ENCODE measurements around the gene KLF1. TPM values are rescaled to one million over a fixed set of nuclear protein-coding genes. Genes with fewer than 3 reads are reported as not detected.

KLF1 gene
- total and polyA plus RNA-seq, 2 of the 13 experiments (the other 11 are each of a cell fraction or from before 2014, with no cell fraction given) = not detected

DNA sequence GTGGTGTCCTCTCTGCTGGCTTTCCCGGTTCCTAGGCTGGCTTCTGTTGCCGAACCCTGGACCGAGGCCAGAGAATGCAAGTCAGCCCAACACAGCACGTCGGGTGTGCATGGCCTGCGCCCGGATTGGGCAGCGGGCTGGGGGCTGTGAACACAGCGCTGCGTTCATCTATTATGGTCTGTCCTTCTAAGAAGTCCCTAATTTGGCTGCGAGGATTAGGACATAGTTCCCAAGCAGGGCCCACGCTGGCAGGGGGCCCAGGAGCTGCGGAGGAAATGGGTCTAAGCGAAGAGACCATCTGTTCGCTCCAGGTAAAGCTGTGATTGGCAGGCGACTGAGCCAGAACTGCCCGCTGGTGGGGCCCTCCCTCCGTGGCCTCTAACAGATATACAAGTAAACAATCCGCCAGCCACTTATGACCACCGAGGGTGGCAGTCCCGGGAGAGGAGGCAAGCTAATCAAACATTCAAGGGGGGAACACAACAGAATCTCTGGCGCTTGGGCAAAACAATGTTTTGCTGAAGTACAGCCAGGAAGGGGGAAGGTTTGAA, 26.1 kb upstream of the KLF1 start (continued):
- TF ChIP-seq E2F1 (CRISPR knock-in tag; IDR thresholded peaks at IDR 0.05) = no peak
- no peak for TF ChIP-seq PAX8 (CRISPR knock-in tag; IDR thresholded peaks at IDR 0.05; ENCODE audit: borderline replicate concordance)
- no peak for TF ChIP-seq FOXJ3 (CRISPR knock-in tag; IDR thresholded peaks at IDR 0.05; ENCODE audit: borderline replicate concordance)
- TF ChIP-seq MIER3 (CRISPR knock-in tag; IDR thresholded peaks at IDR 0.05; ENCODE audit: borderline replicate concordance) = 0 out of 2 replicates have a peak, but pooled peaks have one; percentile 22
- TF ChIP-seq ZNF512B (CRISPR knock-in tag; IDR thresholded peaks at IDR 0.05; ENCODE audit: borderline replicate concordance) = no peak
- no peak for TF ChIP-seq ZNF20 (CRISPR knock-in tag; IDR thresholded peaks at IDR 0.05)
- TF ChIP-seq GMEB1 (CRISPR knock-in tag; IDR thresholded peaks at IDR 0.05; ENCODE audit: borderline replicate concordance) = no peak
- no peak for TF ChIP-seq KLF13 (CRISPR knock-in tag; IDR thresholded peaks at IDR 0.05)
- no peak for TF ChIP-seq NR3C1 (CRISPR knock-in tag; IDR thresholded peaks at IDR 0.05)
- TF ChIP-seq SOX5 (CRISPR knock-in tag; IDR thresholded peaks at IDR 0.05; ENCODE audit: borderline replicate concordance) = peak; percentile 29; the same call in 1 of the 2 replicates
- no peak for TF ChIP-seq RBFOX2 (IDR thresholded peaks at IDR 0.05; ENCODE audit: low read depth, low read length)
- TF ChIP-seq NFRKB (IDR thresholded peaks at IDR 0.05) = no peak
- TF ChIP-seq NFKB2 (CRISPR knock-in tag; IDR thresholded peaks at IDR 0.05; ENCODE audit: borderline replicate concordance) = peak; percentile 71; the same call in 1 of the 2 replicates
- TF ChIP-seq ZNF558 (CRISPR knock-in tag; IDR thresholded peaks at IDR 0.05; ENCODE audit: borderline replicate concordance) = no peak
- no peak for TF ChIP-seq ADNP (CRISPR knock-in tag; IDR thresholded peaks at IDR 0.05)
- TF ChIP-seq, protein P1, sequence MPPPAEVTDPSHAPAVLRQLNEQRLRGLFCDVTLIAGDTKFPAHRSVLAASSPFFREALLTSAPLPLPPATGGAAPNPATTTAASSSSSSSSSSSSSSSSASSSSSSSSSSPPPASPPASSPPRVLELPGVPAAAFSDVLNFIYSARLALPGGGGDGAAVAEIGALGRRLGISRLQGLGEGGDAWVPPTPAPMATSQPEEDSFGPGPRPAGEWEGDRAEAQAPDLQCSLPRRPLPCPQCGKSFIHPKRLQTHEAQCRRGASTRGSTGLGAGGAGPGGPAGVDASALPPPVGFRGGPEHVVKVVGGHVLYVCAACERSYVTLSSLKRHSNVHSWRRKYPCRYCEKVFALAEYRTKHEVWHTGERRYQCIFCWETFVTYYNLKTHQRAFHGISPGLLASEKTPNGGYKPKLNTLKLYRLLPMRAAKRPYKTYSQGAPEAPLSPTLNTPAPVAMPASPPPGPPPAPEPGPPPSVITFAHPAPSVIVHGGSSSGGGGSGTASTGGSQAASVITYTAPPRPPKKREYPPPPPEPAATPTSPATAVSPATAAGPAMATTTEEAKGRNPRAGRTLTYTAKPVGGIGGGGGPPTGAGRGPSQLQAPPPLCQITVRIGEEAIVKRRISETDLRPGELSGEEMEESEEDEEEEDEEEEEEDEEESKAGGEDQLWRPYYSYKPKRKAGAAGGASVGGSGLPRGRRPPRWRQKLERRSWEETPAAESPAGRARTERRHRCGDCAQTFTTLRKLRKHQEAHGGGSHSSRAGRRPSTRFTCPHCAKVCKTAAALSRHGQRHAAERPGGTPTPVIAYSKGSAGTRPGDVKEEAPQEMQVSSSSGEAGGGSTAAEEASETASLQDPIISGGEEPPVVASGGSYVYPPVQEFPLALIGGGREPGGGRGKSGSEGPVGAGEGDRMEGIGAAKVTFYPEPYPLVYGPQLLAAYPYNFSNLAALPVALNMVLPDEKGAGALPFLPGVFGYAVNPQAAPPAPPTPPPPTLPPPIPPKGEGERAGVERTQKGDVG (CRISPR knock-in tag; IDR thresholded peaks at IDR 0.05; ENCODE audit: borderline replicate concordance) = no peak
- no peak for TF ChIP-seq HIVEP1 (CRISPR knock-in tag; IDR thresholded peaks at IDR 0.05)
- TF ChIP-seq HOXD1 (CRISPR knock-in tag; IDR thresholded peaks at IDR 0.05) = no peak
- TF ChIP-seq TSC22D2 (CRISPR knock-in tag; IDR thresholded peaks at IDR 0.05; ENCODE audit: borderline replicate concordance) = no peak
